Astrocyte (in vitro differentiated cells and primary cell): ENCODE results near the gene C1QTNF3. TPM values are rescaled to one million over a fixed set of nuclear protein-coding genes. Genes with fewer than 3 reads are reported as not detected.
A peak's percentile ranks its signal among the peaks of the same experiment; 100 is the strongest.

Source experiments
- DNase-seq: peaks from one replicate; pipeline ENCODE4 v3.0.0-alpha.2; 2010; ENCODE audit warnings: low read depth
- FAIRE-seq: peaks from 2 replicates; lab custom pipeline; 2011; peaks lifted over from hg19 to GRCh38; lab: Jason Lieb, UNC
- H2AFZ ChIP-seq: 2 replicates; pipeline ENCODE4 v1.6.0; 2012; ENCODE audit warnings: low read depth, low read length, inconsistent platforms
- H3K27ac ChIP-seq: 2 replicates; pipeline ENCODE4 v1.5.1; 2011; ENCODE audit warnings: low read depth, low read length, inconsistent platforms
- H3K27me3 ChIP-seq: 2 replicates; pipeline ENCODE4 v1.6.0; 2011; ENCODE audit warnings: low read length, inconsistent platforms; ENCODE audit not compliant: insufficient read depth
- H3K36me3 ChIP-seq: 2 replicates; pipeline ENCODE4 v1.5.1; 2011; ENCODE audit warnings: low read length, inconsistent platforms; ENCODE audit not compliant: insufficient read depth
- H3K4me1 ChIP-seq: 2 replicates; pipeline ENCODE4 v1.5.1; 2011; ENCODE audit warnings: low read length, inconsistent platforms; ENCODE audit not compliant: insufficient read depth
- H3K4me2 ChIP-seq: 2 replicates; pipeline ENCODE4 v1.6.0; 2012; ENCODE audit warnings: low read length, inconsistent platforms
- H3K4me3 ChIP-seq: 2 replicates; pipeline ENCODE4 v1.5.1; 2011; ENCODE audit warnings: low read depth, mild to moderate bottlenecking, low read length, inconsistent platforms; ENCODE audit not compliant: insufficient read depth
- H3K79me2 ChIP-seq: 2 replicates; pipeline ENCODE4 v1.6.0; 2012; ENCODE audit warnings: mild to moderate bottlenecking, low read length, inconsistent platforms; ENCODE audit not compliant: insufficient read depth
- H3K9ac ChIP-seq: 2 replicates; pipeline ENCODE4 v1.6.0; 2012; ENCODE audit warnings: mild to moderate bottlenecking, low read length, inconsistent platforms
- H3K9me3 ChIP-seq: 2 replicates; pipeline ENCODE4 v1.5.1; 2012; ENCODE audit warnings: low read depth, mild to moderate bottlenecking, low read length, inconsistent platforms; ENCODE audit not compliant: insufficient read depth
- H4K20me1 ChIP-seq: 2 replicates; pipeline ENCODE4 v1.6.0; 2012; ENCODE audit warnings: low read length, inconsistent platforms; ENCODE audit not compliant: insufficient read depth
- H3K27ac Mint-ChIP-seq: one replicate; pipeline ENCODE4 v1.8.0; 2021; ENCODE audit warnings: mild to moderate bottlenecking, mixed read lengths; ENCODE audit not compliant: unreplicated experiment
- H3K27me3 Mint-ChIP-seq: one replicate; pipeline ENCODE4 v1.8.0; 2021; ENCODE audit warnings: low read depth, mixed read lengths; ENCODE audit not compliant: unreplicated experiment
- H3K36me3 Mint-ChIP-seq: one replicate; pipeline ENCODE4 v1.8.0; 2021; ENCODE audit warnings: low read depth, mixed read lengths; ENCODE audit not compliant: unreplicated experiment
- H3K4me1 Mint-ChIP-seq: one replicate; pipeline ENCODE4 v1.8.0; 2021; ENCODE audit warnings: low read depth, mixed read lengths; ENCODE audit not compliant: unreplicated experiment
- H3K4me3 Mint-ChIP-seq: one replicate; pipeline ENCODE4 v1.8.0; 2021; ENCODE audit warnings: mild to moderate bottlenecking, moderate library complexity, mixed read lengths; ENCODE audit not compliant: unreplicated experiment
- H3K9me3 Mint-ChIP-seq: one replicate; pipeline ENCODE4 v1.8.0; 2021; ENCODE audit warnings: mild to moderate bottlenecking, mixed read lengths; ENCODE audit not compliant: unreplicated experiment
- CTCF ChIP-seq: IDR thresholded peaks from 2 replicates; pipeline ENCODE4 v1.5.1; 2011; ENCODE audit warnings: low read depth, mild to moderate bottlenecking, inconsistent platforms, low read length, moderate library complexity; ENCODE audit not compliant: insufficient read depth
- EZH2 ChIP-seq: IDR thresholded peaks from 2 replicates; pipeline ENCODE4 v1.6.1; 2012; ENCODE audit warnings: mild to moderate bottlenecking, low read length, inconsistent platforms; ENCODE audit not compliant: insufficient read depth
- total RNA-seq: library from RNA; stranded (reverse); gene quantifications from 2 replicates; pipeline ENCODE4 v1.2.1, GENCODE V29; 2021

The C1QTNF3 gene
- total RNA-seq, 1 donor from 2014 or later, result 0.95 TPM

- FAIRE-seq, result no peak
- no peaks in the 10 kb centered on the region for H3K27me3 Mint-ChIP-seq
- H4K20me1 ChIP-seq, result no peaks in the 10 kb centered on the region
- H3K4me3 Mint-ChIP-seq, result no peak overlapping the region
- no peak overlapping the region for H3K4me2 ChIP-seq
- no peaks in the 10 kb centered on the region for H3K36me3 ChIP-seq
- H3K4me1 Mint-ChIP-seq, result peaks cover 16% of the 10 kb centered on the region
- peaks cover 2% of the 10 kb centered on the region for H3K36me3 Mint-ChIP-seq
- no peak overlapping the region for H3K27ac ChIP-seq
- H3K27me3 ChIP-seq, result no peaks in the 10 kb centered on the region
- H3K9me3 Mint-ChIP-seq, result peaks cover 4% of the 10 kb centered on the region
- H3K9ac ChIP-seq, result no peak overlapping the region
- no peak for DNase-seq
- H3K27ac Mint-ChIP-seq, result no peak overlapping the region
- no peak overlapping the region for H2AFZ ChIP-seq
- peaks cover 15% of the 10 kb centered on the region for H3K4me1 ChIP-seq
- H3K9me3 ChIP-seq, result no peaks in the 10 kb centered on the region
- H3K4me3 ChIP-seq, result no peak overlapping the region
- no peak for TF ChIP-seq CTCF
- no peak for TF ChIP-seq EZH2
- no peaks in the 10 kb centered on the region for H3K79me2 ChIP-seq
Observed at GRCh38 chr5:34057118-34057517, 14.1 kb upstream of the C1QTNF3 start.

- H3K9ac ChIP-seq, result no peak overlapping the region
- Mint-ChIP-seq H3K27ac (no peak overlapping the region), H3K36me3 (peaks cover 3% of the 10 kb centered on the region), H3K4me3 (no peak overlapping the region), H3K4me1 (peaks cover 16% of the 10 kb centered on the region), H3K27me3 (no peaks in the 10 kb centered on the region), H3K9me3 (peaks cover 1% of the 10 kb centered on the region)
- no peak overlapping the region for H3K27ac ChIP-seq
- no peaks in the 10 kb centered on the region for H3K36me3 ChIP-seq
- H3K4me3 ChIP-seq, result no peak overlapping the region
- no peak overlapping the region for H3K4me2 ChIP-seq
- DNase-seq (no peak), FAIRE-seq (no peak)
- H3K79me2 ChIP-seq, result no peaks in the 10 kb centered on the region
- no peak overlapping the region for H2AFZ ChIP-seq
- H3K9me3 ChIP-seq, result no peaks in the 10 kb centered on the region
- no peak for TF ChIP-seq CTCF
- TF ChIP-seq EZH2, result no peak
- H3K4me1 ChIP-seq, result peaks cover 15% of the 10 kb centered on the region
- H3K27me3 ChIP-seq, result no peaks in the 10 kb centered on the region
- H4K20me1 ChIP-seq, result no peaks in the 10 kb centered on the region
Observed at GRCh38 chr5:34055667-34056066, 12.7 kb upstream of the C1QTNF3 start.

DNA sequence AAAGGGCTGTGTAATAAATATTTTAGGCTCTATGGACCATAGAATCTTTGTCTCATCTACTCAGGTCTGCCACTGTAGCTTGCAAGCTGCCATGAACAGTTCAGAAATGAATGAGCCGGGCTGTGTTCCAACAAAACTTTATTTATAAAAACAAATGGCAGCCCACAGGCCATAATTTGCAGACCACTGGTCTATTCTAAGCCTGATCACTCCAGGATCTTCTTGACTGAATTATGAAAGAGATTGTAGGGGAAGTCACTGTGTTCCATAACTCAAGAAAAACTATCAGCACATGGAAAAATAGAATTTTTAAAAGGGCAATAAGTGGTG lies 11.4 kb upstream of the C1QTNF3 start:
- H3K36me3 ChIP-seq, result no peaks in the 10 kb centered on the region

More for the DNA sequence above, 11.4 kb upstream of the C1QTNF3 start:
- Mint-ChIP-seq H3K9me3 (no peaks in the 10 kb centered on the region), H3K27ac (no peak overlapping the region), H3K36me3 (peaks cover 1% of the 10 kb centered on the region), H3K4me1 (peaks cover 16% of the 10 kb centered on the region), H3K4me3 (no peak overlapping the region), H3K27me3 (no peaks in the 10 kb centered on the region)
- Histone ChIP-seq H3K9ac (no peak overlapping the region), H3K9me3 (no peaks in the 10 kb centered on the region), H3K4me2 (no peak overlapping the region), H3K4me1 (peaks cover 15% of the 10 kb centered on the region), H2AFZ (no peak overlapping the region), H3K27me3 (no peaks in the 10 kb centered on the region), H3K79me2 (no peaks in the 10 kb centered on the region), H4K20me1 (no peaks in the 10 kb centered on the region), H3K4me3 (no peak overlapping the region), H3K27ac (no peak overlapping the region)
- DNase-seq (no peak), FAIRE-seq (peak; percentile 13)
- TF ChIP-seq EZH2, result no peak
- TF ChIP-seq CTCF, result no peak
